Suprapubic skin (tissue), 4 donors: Measurements from ENCODE around the gene LRRC63.
"Not testable (repeated sequence)": the region's sequence is repeated elsewhere in the genome, so short reads cannot be mapped to it uniquely, and the experiment has no call there.

ENCODE experiments used
- POLR2A ChIP-seq, 2 donors: fragments of 450-650 bp; IDR thresholded peaks; one replicate each; pipeline ENCODE4 v1.6.1; 2017; ENCODE audit warnings: antibody characterized with exemption in 2 of 2, mild to moderate bottlenecking in 2 of 2, moderate library complexity in 2 of 2
- POLR2AphosphoS5 ChIP-seq, 3 donors: sonication (generic); formaldehyde crosslinking; IDR thresholded peaks; one replicate each; pipeline ENCODE4 v1.6.1; 2017; ENCODE audit warnings: antibody characterized with exemption in 3 of 3
- TF ChIP-seq, protein P1 (sequence below), 2 donors: fragments of 200-600 bp in 1 of 2; fragments of 450-650 bp in 1 of 2; sonication (generic) in 1 of 2; IDR thresholded peaks; one replicate each; pipeline ENCODE4 v1.5.1; 2016 to 2019; ENCODE audit warnings: antibody characterized with exemption in 2 of 2, mild to moderate bottlenecking in 1 of 2, moderate library complexity in 1 of 2

DNA sequence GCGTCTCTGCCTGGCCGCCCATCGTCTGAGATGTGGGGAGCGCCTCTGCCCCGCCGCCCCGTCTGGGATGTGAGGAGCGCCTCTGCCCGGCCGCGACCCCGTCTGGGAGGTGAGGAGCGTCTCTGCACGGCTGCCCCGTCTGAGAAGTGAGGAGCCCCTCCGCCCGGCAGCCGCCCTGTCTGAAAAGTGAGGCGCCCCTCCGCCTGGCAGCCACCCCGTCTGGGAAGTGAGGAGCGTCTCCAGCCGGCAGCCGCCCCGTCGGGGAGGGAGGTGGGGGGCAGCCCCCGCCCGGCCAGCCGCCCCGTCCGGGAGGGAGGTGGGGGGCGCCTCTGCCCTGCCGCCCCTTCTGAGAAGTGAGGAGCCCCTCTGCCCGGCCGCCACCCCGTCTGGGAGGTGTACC lies 49.0 kb upstream of the LRRC63 start:
- TF ChIP-seq, protein P1, sequence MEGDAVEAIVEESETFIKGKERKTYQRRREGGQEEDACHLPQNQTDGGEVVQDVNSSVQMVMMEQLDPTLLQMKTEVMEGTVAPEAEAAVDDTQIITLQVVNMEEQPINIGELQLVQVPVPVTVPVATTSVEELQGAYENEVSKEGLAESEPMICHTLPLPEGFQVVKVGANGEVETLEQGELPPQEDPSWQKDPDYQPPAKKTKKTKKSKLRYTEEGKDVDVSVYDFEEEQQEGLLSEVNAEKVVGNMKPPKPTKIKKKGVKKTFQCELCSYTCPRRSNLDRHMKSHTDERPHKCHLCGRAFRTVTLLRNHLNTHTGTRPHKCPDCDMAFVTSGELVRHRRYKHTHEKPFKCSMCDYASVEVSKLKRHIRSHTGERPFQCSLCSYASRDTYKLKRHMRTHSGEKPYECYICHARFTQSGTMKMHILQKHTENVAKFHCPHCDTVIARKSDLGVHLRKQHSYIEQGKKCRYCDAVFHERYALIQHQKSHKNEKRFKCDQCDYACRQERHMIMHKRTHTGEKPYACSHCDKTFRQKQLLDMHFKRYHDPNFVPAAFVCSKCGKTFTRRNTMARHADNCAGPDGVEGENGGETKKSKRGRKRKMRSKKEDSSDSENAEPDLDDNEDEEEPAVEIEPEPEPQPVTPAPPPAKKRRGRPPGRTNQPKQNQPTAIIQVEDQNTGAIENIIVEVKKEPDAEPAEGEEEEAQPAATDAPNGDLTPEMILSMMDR (IDR thresholded peaks at IDR 0.05): not testable (repeated sequence)
- TF ChIP-seq POLR2A, POLR2AphosphoS5 (IDR thresholded peaks at IDR 0.05): not testable (repeated sequence)
